Measurements from ENCODE around the gene GCN1. TPM values are rescaled to one million over a fixed set of nuclear protein-coding genes. Genes with fewer than 3 reads are reported as not detected.

GCN1 gene
- total RNA-seq, 1 donor, result 156 TPM

- no peak overlapping the region for H3K4me3 ChIP-seq (ENCODE audit: low read depth, low read length)
- TF ChIP-seq CTCF (IDR thresholded peaks at IDR 0.05; ENCODE audit: insufficient read depth, low read length), result no peak
- DNase-seq (ENCODE audit: low read depth), result no peak
Measured at GRCh38 chr12:120091371-120092090, 103.0 kb downstream of the GCN1 start.

- no peak for TF ChIP-seq CTCF (IDR thresholded peaks at IDR 0.05; ENCODE audit: insufficient read depth, low read length)
- no peak for DNase-seq (ENCODE audit: low read depth)
- H3K4me3 ChIP-seq (ENCODE audit: low read depth, low read length), result no peak overlapping the region
Measured at GRCh38 chr12:120090626-120091295, 103.8 kb downstream of the GCN1 start.

- H3K4me3 ChIP-seq (ENCODE audit: low read depth, low read length), result no peak overlapping the region
- no peak for TF ChIP-seq CTCF (IDR thresholded peaks at IDR 0.05; ENCODE audit: insufficient read depth, low read length)
- DNase-seq (ENCODE audit: low read depth), result no peak
Measured at GRCh38 chr12:120090206-120090605, 104.3 kb downstream of the GCN1 start.

GRCh38 chr12:120089796-120090195, 104.7 kb downstream of the GCN1 start:
- no peak for TF ChIP-seq CTCF (IDR thresholded peaks at IDR 0.05; ENCODE audit: insufficient read depth, low read length)
- no peak for DNase-seq (ENCODE audit: low read depth)
- no peak overlapping the region for H3K4me3 ChIP-seq (ENCODE audit: low read depth, low read length)

- no peak for TF ChIP-seq CTCF (IDR thresholded peaks at IDR 0.05; ENCODE audit: insufficient read depth, low read length)
- no peak for DNase-seq (ENCODE audit: low read depth)
- H3K4me3 ChIP-seq (ENCODE audit: low read depth, low read length), result no peak overlapping the region
Measured at GRCh38 chr12:120089105-120089504, 105.4 kb downstream of the GCN1 start.

- H3K4me3 ChIP-seq (ENCODE audit: low read depth, low read length), result peak overlapping the region; percentile 72
- peak; percentile 99 for TF ChIP-seq CTCF (IDR thresholded peaks at IDR 0.05; ENCODE audit: insufficient read depth, low read length)
- peak; percentile 99 for DNase-seq (ENCODE audit: low read depth)
Measured at GRCh38 chr12:120086801-120087621, 107.5 kb downstream of the GCN1 start.

All from fibroblast of the aortic adventitia (primary cell).